HFFc6 (cell line): ENCODE measurements around the gene SLC39A11. TPM values are rescaled to one million over a fixed set of nuclear protein-coding genes. Genes with fewer than 3 reads are reported as not detected.

Experiments used
- DNase-seq: peaks from one replicate; pipeline ENCODE4 v3.0.0-alpha.2; 2018
- H3K27ac Mint-ChIP-seq: 2 replicates; pipeline ENCODE4 v1.8.0; 2020; ENCODE audit warnings: mild to moderate bottlenecking, mixed read lengths
- H3K27me3 Mint-ChIP-seq: 2 replicates; pipeline ENCODE4 v1.8.0; 2021; ENCODE audit warnings: mild to moderate bottlenecking, moderate library complexity, mixed read lengths; ENCODE audit not compliant: insufficient read depth
- H3K36me3 Mint-ChIP-seq: 2 replicates; pipeline ENCODE4 v1.8.0; 2021; ENCODE audit warnings: low read depth, mixed read lengths
- H3K4me1 Mint-ChIP-seq: 2 replicates; pipeline ENCODE4 v1.8.0; 2020; ENCODE audit warnings: low read depth, mixed read lengths
- H3K4me3 Mint-ChIP-seq: 2 replicates; pipeline ENCODE4 v1.8.0; 2020; ENCODE audit warnings: mild to moderate bottlenecking, moderate library complexity, mixed read lengths
- H3K9me3 Mint-ChIP-seq: 2 replicates; pipeline ENCODE4 v1.8.0; 2020; ENCODE audit warnings: mild to moderate bottlenecking, mixed read lengths
- CTCF ChIP-seq: fragments of 200-600 bp; sonication (generic); IDR thresholded peaks from 2 replicates; pipeline ENCODE4 v1.5.0; 2021; ENCODE audit warnings: antibody characterized with exemption, mild to moderate bottlenecking
- total RNA-seq, 6 experiments: library from RNA; stranded (reverse); fragmentation: NEBNext Ultra II Directional; extraction: Animal tissue kit (Norgen Biotek cat#: 25700); gene quantifications; 2 replicates in 1 of 6; 3 replicates in 5 of 6; pipeline ENCODE4 v1.2.3, GENCODE V29; 2021

SLC39A11 gene
- total RNA-seq, 6 experiments from 2014 or later = 29.7 to 40.6 (median 34.9) TPM

DNA sequence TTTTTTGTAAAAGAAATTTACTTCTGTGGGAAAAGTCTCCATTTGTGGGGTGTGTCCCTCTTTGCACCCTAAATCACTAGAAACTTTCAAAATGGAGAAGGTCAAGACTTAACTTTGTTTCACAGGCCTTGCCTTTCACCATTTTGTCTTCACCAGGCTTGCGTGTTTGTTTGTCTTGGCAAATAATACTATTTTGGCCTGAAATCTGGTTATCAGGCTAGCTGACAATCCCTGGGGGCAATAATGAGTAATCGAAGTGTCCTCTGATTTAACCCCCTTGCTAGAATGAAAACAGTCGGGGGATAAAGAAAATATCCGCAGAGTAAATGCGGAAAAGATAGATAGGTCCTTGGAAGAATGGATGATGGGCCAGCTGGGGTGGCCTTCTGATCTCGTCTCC, 34.5 kb downstream of the SLC39A11 start:
- Mint-ChIP-seq H3K36me3 (0 out of 2 replicates have a peak, but pooled peaks cover 4% of the 10 kb centered on the region), H3K27me3 (peaks cover 2% of the 10 kb centered on the region; the same call in 1 of the 2 replicates), H3K4me1 (peaks cover 14% of the 10 kb centered on the region), H3K27ac (no peak overlapping the region), H3K9me3 (no peaks in the 10 kb centered on the region), H3K4me3 (no peak overlapping the region)
- DNase-seq = no peak
- no peak for TF ChIP-seq CTCF

GRCh38 chr17:73057196-73057595, 35.3 kb downstream of the SLC39A11 start:
- no peak for TF ChIP-seq CTCF
- peaks cover 18% of the 10 kb centered on the region for H3K4me1 Mint-ChIP-seq
- H3K4me3 Mint-ChIP-seq = no peak overlapping the region
- no peak overlapping the region for H3K27ac Mint-ChIP-seq
- no peaks in the 10 kb centered on the region for H3K9me3 Mint-ChIP-seq
- no peak for DNase-seq
- 0 out of 2 replicates have a peak, but pooled peaks cover 4% of the 10 kb centered on the region for H3K36me3 Mint-ChIP-seq
- no peaks in the 10 kb centered on the region for H3K27me3 Mint-ChIP-seq

GRCh38 chr17:73052923-73053322, 39.6 kb downstream of the SLC39A11 start:
- Mint-ChIP-seq H3K4me1 (peaks cover 28% of the 10 kb centered on the region), H3K36me3 (peaks cover 20% of the 10 kb centered on the region), H3K27ac (no peak overlapping the region), H3K27me3 (peaks cover 2% of the 10 kb centered on the region; the same call in 1 of the 2 replicates), H3K4me3 (no peak overlapping the region), H3K9me3 (no peaks in the 10 kb centered on the region)
- TF ChIP-seq CTCF = no peak
- no peak for DNase-seq

- Mint-ChIP-seq H3K27me3 (peaks cover 2% of the 10 kb centered on the region), H3K4me1 (peaks cover 37% of the 10 kb centered on the region), H3K27ac (no peak overlapping the region), H3K9me3 (no peaks in the 10 kb centered on the region), H3K4me3 (no peak overlapping the region), H3K36me3 (peaks cover 28% of the 10 kb centered on the region)
- no peak for TF ChIP-seq CTCF
- DNase-seq = no peak
Observed at GRCh38 chr17:73050797-73051196, 41.7 kb downstream of the SLC39A11 start.

GRCh38 chr17:73048170-73048569, 44.3 kb downstream of the SLC39A11 start:
- H3K27me3 Mint-ChIP-seq = peaks cover 2% of the 10 kb centered on the region
- no peaks in the 10 kb centered on the region for H3K9me3 Mint-ChIP-seq
- DNase-seq = no peak
- no peak overlapping the region for H3K27ac Mint-ChIP-seq
- H3K36me3 Mint-ChIP-seq = peaks cover 34% of the 10 kb centered on the region
- TF ChIP-seq CTCF = no peak
- H3K4me3 Mint-ChIP-seq = no peak overlapping the region
- H3K4me1 Mint-ChIP-seq = peaks cover 63% of the 10 kb centered on the region

GRCh38 chr17:73045724-73046123, 46.8 kb downstream of the SLC39A11 start:
- Mint-ChIP-seq H3K4me1 (peaks cover 52% of the 10 kb centered on the region), H3K36me3 (peaks cover 38% of the 10 kb centered on the region), H3K27me3 (peaks cover 2% of the 10 kb centered on the region), H3K27ac (no peak overlapping the region; the same call in 1 of the 2 replicates), H3K4me3 (no peak overlapping the region), H3K9me3 (peaks cover 9% of the 10 kb centered on the region; the same call in 1 of the 2 replicates)
- no peak for DNase-seq
- no peak for TF ChIP-seq CTCF
